ENCODE results near the gene DPP10.

DNA sequence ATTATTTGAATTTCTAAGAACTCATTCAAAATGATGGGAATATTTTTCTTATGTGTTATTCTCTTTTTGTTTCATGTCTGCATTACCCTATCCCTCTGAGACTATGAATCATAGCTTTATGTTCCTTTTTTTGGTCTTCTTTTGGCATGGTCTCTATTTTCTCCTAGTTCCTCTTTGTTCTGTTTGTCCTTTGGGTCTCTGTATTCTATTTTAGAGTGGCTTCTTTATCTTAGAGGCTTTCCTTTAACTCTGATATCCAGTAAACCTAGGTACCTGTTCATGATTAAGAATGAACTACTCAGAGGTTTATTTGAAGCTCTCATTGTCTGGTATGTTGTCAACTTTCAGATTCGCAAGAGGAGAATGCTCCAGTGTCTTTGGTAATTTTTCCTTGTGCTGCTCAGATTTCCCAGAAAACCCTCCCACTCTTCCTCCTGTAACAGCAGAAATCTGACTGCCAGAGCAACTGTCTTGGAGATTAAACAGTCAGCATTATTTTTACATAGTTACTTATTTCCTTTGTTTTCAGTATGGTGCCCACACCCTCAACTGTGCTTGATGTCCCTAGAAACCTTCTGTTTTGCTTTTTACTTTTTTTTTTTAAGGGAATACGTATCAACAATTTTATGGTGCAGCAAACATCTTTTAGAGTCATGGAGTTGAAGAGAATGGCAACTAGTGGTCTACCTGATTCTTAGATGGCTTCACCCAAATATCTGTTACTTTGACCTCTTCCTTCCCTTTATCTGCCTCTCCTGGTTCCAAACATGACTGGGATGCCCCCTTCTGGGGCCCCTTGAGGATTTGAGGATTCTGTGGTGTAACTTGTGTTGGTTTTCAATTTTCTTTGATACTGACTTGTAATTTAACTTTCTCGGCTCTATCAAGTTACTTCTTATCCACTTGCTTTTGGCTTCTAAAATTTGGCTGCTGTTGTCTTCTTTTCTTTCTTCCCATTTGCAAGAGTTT is 92.0 kb downstream of the DPP10 start:
- TF ChIP-seq ZNF501 (tag by site-specific recombination; IDR thresholded peaks at IDR 0.05) (no peak), SETDB1 (IDR thresholded peaks at IDR 0.05; ENCODE audit: insufficient read length, low read length) (no peak), ZNF121 (tag by site-specific recombination; IDR thresholded peaks at IDR 0.05) (no peak)
